Adrenal gland (tissue), 5 donors: ENCODE measurements around the gene FAHD2A.

ENCODE experiments used
- POLR2A ChIP-seq, 2 donors: fragments of 450-650 bp; IDR thresholded peaks; one replicate each; pipeline ENCODE4 v1.6.1; 2017; ENCODE audit warnings: antibody characterized with exemption in 2 of 2, mild to moderate bottlenecking in 2 of 2, moderate library complexity in 1 of 2
- TF ChIP-seq, protein P1 (sequence below), 6 experiments: fragments of 450-650 bp in 4 of 6; fragments of 200-600 bp in 2 of 6; sonication (generic) in 1 of 6; IDR thresholded peaks; 1 replicate in 5 of 6; 2 replicates in 1 of 6; pipeline versions ENCODE4 v1.5.1 to v1.8.0; 2016 to 2021; ENCODE audit warnings: antibody characterized with exemption in 6 of 6, mild to moderate bottlenecking in 2 of 6, moderate library complexity in 1 of 6
- donor health status: DM: no; HTN: no; CAD: no.

GRCh38 chr2:95372845-95373244 is 29.7 kb upstream of the FAHD2A start:
- no peak for TF ChIP-seq POLR2A (IDR thresholded peaks at IDR 0.05)
- TF ChIP-seq, protein P1, sequence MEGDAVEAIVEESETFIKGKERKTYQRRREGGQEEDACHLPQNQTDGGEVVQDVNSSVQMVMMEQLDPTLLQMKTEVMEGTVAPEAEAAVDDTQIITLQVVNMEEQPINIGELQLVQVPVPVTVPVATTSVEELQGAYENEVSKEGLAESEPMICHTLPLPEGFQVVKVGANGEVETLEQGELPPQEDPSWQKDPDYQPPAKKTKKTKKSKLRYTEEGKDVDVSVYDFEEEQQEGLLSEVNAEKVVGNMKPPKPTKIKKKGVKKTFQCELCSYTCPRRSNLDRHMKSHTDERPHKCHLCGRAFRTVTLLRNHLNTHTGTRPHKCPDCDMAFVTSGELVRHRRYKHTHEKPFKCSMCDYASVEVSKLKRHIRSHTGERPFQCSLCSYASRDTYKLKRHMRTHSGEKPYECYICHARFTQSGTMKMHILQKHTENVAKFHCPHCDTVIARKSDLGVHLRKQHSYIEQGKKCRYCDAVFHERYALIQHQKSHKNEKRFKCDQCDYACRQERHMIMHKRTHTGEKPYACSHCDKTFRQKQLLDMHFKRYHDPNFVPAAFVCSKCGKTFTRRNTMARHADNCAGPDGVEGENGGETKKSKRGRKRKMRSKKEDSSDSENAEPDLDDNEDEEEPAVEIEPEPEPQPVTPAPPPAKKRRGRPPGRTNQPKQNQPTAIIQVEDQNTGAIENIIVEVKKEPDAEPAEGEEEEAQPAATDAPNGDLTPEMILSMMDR (IDR thresholded peaks at IDR 0.05), result no peak
